ENCODE measurements around the gene RER1.

DNA sequence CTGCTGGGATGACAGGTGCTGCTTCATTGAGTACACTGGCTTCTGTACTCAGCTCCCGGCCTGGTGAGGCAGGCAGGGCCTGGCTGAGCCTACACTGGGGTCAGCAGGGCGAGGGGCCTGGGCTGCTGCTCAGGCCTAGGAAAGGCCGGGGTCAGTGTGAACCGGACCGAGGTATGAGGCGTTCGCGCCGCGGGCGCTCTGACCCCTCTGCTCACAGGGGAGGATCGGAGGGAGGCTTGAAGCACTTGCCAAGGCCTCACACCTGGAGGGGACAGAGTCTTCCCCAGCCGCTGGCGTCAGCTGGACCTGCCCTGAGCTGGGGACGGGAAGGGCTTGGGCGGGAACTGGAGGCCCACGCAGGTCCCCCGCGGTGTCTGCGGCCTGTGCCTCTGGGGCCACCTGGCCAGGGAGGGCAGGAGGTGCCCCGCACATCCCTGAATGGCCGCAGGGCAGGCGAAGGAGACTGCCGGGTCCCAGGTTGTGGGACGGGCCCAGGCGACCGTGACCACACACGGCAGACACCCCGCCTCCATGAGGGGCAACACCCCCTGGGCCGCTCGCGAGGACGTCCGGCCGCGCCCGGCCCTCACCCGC is 20.3 kb downstream of the RER1 start:
- TF ChIP-seq, protein P1, sequence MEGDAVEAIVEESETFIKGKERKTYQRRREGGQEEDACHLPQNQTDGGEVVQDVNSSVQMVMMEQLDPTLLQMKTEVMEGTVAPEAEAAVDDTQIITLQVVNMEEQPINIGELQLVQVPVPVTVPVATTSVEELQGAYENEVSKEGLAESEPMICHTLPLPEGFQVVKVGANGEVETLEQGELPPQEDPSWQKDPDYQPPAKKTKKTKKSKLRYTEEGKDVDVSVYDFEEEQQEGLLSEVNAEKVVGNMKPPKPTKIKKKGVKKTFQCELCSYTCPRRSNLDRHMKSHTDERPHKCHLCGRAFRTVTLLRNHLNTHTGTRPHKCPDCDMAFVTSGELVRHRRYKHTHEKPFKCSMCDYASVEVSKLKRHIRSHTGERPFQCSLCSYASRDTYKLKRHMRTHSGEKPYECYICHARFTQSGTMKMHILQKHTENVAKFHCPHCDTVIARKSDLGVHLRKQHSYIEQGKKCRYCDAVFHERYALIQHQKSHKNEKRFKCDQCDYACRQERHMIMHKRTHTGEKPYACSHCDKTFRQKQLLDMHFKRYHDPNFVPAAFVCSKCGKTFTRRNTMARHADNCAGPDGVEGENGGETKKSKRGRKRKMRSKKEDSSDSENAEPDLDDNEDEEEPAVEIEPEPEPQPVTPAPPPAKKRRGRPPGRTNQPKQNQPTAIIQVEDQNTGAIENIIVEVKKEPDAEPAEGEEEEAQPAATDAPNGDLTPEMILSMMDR (conservative IDR thresholded peaks at IDR 0.05): no peak
- TF ChIP-seq ZFX (IDR thresholded peaks at IDR 0.05): peak; percentile 93

All from C4-2B (cell line).